MG63 (cell line): Measurements from ENCODE around the gene DAB1. TPM values are rescaled to one million over a fixed set of nuclear protein-coding genes. Genes with fewer than 3 reads are reported as not detected.

Experiments
- DNase-seq: peaks from one replicate; pipeline ENCODE4 v3.0.0-alpha.2; 2020
- H3K27me3 ChIP-seq: fragments of 250-450 bp; sonication (Bioruptor Pico); 2 replicates; pipeline ENCODE4 v1.5.1; 2020; ENCODE audit warnings: mild to moderate bottlenecking, moderate library complexity
- H3K36me3 ChIP-seq: fragments of 250-450 bp; sonication (Bioruptor Pico); 2 replicates; pipeline ENCODE4 v1.5.1; 2020; ENCODE audit warnings: mild to moderate bottlenecking, moderate library complexity
- H3K4me3 ChIP-seq: fragments of 250-450 bp; sonication (Bioruptor Pico); 2 replicates; pipeline ENCODE4 v1.5.1; 2020; ENCODE audit warnings: mild to moderate bottlenecking, moderate library complexity
- H3K9me3 ChIP-seq: fragments of 250-450 bp; sonication (Bioruptor Pico); 2 replicates; pipeline ENCODE4 v1.5.1; 2020; ENCODE audit warnings: mild to moderate bottlenecking, moderate library complexity
- total RNA-seq: library from RNA; depleted of rRNA; stranded (reverse); fragments of >200 nt; shearing (Covaris generic); gene quantifications from 2 replicates; pipeline ENCODE4 v1.2.3, GENCODE V29; 2014; ENCODE audit warnings: low replicate concordance

The DAB1 gene
- total RNA-seq, 1 experiment from 2014 or later: not detected

- Histone ChIP-seq H3K4me3 (no peak overlapping the region), H3K36me3 (no peaks in the 10 kb centered on the region), H3K9me3 (no peaks in the 10 kb centered on the region), H3K27me3 (no peaks in the 10 kb centered on the region; the same call in 1 of the 2 replicates)
- DNase-seq: no peak
These were observed 411.5 kb downstream of the DAB1 start for GRCh38 chr1:57012315-57012714.

DNA sequence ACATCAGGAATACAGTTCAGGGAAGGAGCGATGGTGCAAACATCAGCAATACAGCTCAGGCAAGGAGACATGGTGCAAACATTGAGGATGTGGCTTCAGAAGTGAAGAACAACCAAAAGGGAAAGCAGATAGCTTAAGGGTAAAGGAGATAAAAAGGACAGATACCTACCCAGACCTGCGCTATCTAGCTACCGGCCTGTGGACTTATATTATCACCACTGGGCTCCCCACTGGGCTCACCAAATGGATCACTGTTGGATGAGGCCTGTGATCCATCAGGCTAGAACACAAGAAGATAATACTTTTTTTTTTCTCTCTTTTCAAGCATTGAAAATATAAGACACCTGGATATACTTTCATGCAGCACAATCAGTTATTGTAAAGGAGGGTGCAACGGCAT, 413.3 kb downstream of the DAB1 start:
- no peaks in the 10 kb centered on the region for H3K9me3 ChIP-seq
- H3K27me3 ChIP-seq: no peaks in the 10 kb centered on the region; the same call in 1 of the 2 replicates
- no peak for DNase-seq
- no peaks in the 10 kb centered on the region for H3K36me3 ChIP-seq
- H3K4me3 ChIP-seq: no peak overlapping the region

GRCh38 chr1:57007948-57008347, 415.9 kb downstream of the DAB1 start:
- DNase-seq: no peak
- no peaks in the 10 kb centered on the region for H3K36me3 ChIP-seq
- no peaks in the 10 kb centered on the region for H3K9me3 ChIP-seq
- no peak overlapping the region for H3K4me3 ChIP-seq
- H3K27me3 ChIP-seq: no peaks in the 10 kb centered on the region; the same call in 1 of the 2 replicates

GRCh38 chr1:57007472-57007871, 416.4 kb downstream of the DAB1 start:
- Histone ChIP-seq H3K4me3 (no peak overlapping the region), H3K36me3 (no peaks in the 10 kb centered on the region), H3K9me3 (no peaks in the 10 kb centered on the region), H3K27me3 (no peaks in the 10 kb centered on the region; the same call in 1 of the 2 replicates)
- DNase-seq: no peak

DNA sequence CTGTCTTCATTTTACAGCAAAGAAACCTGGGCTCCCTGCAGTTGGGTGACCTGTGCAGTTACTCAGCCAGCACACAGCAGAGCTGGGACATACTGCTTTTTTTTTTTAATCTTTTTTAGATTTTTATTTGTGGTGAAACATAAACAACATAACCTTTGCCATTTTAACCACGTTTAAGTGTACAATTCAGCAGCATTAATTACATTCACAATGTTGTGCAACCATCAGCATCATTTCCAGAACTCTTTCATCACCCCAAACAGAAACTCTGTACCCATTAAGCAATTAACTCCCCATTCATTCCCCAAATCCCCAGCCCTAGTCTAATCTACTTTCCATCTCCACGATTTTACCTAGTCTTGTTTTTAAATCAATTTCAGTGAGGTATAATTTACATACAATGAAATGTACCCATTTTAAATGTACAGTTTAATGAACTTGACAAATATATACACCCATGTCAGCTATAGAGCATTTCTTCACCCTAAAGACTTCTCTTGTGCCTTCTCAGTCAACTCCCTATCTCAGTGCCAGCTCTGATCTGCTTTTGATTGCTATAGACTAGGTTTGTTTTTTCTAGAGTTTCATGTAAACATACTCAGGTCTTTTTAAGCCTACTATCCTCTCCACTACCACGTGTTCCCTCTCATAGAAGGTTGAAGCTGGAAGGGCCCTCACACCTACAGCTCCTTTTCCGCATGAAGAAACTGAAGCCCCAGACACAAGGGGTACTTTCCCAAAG, 420.3 kb downstream of the DAB1 start:
- no peak for DNase-seq
- no peaks in the 10 kb centered on the region for H3K36me3 ChIP-seq

DNA sequence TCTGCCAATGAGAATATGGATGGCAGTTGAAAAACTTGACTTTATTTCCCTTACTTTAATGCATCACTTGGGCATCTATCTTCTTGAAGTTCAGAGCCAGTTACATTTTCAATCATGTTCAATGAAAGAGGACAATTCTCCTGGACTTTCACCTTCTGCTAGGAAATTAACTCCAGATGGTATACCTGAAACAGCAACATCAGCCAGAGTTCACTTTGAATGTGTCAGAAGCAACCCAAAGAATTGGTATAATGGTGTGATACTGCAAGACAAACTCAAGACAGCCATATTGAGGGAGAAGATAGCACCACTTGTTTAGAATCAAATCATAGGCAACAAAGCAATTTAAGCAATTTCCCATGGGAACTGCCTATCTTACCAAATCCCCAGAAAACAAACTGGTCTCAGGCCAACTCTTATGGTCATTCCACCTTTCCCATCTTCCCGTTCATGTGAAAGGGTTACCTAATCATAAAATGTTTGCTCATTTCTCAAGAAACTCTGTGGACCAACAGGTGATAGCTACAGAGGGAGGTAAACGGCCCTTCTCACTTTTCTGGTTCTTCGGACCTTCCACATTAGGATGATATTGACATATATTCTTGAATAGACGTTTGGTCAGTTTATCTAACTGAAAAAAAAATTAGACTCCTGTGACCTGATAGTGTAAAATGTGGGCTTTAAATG, 428.3 kb downstream of the DAB1 start:
- H3K27me3 ChIP-seq: no peaks in the 10 kb centered on the region
- no peak for DNase-seq
- no peaks in the 10 kb centered on the region for H3K9me3 ChIP-seq
- no peak overlapping the region for H3K4me3 ChIP-seq
- no peaks in the 10 kb centered on the region for H3K36me3 ChIP-seq

More for the DNA sequence above, 420.3 kb downstream of the DAB1 start:
- Histone ChIP-seq H3K27me3 (no peaks in the 10 kb centered on the region), H3K4me3 (no peak overlapping the region), H3K9me3 (no peaks in the 10 kb centered on the region)

DNA sequence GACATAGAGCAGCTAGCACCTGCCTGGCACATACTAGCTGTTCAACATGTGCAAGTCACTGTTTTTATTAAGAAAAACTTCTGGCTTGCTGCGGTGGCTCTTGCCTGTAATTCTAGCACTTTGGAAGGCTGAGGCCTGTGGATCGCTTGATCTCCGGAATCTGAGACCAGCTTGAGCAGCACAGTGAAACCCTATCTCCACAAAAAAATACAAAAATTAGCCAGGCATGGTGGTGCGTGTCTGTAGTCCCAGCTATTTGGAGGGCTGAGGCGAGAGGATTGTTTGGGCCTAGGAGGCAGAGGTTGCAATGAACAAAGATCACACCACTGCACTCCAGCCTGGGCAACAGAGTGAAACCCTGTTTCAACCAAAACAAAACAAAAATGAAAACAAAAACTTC, 430.4 kb downstream of the DAB1 start:
- Histone ChIP-seq H3K36me3 (no peaks in the 10 kb centered on the region), H3K27me3 (no peaks in the 10 kb centered on the region), H3K9me3 (no peaks in the 10 kb centered on the region), H3K4me3 (no peak overlapping the region)
- DNase-seq: no peak

DNA sequence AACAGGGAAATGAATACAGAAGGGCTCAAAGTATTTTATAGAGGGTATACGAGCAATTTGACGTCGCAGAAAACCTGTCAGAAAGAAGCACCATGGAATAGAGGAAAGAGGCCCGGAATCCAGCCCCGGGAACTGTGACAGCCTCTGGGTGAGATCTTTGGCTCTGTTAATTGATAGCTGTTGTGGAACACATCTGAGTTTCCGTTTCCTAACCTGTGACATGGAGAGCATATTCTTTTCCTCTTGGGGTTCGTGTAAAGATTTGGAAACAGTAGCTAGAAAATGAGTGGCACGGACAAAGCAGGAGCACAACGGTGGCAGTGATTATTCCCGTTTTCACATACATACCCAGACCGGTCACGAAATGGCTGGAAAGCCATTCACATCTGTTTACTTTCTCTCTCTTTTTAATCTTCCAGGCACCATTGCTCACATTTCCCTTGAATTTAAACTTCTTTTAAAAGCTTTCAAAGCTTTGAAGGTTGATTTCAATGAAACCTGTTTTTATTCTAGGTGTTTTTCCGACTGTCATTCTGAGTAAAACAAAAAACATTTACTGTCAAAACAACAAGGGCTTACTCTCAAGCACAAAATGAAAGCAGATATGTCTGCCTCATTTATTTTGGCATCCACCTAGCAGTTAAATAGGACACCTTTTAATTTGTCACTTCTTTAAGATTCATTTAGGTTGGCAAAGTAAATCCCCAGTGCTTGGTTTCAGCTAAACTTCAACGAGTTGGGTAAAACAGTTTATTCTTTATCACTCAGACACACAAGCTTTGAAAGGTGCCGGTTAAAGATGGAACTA, 431.3 kb downstream of the DAB1 start:
- no peak overlapping the region for H3K4me3 ChIP-seq
- H3K9me3 ChIP-seq: no peaks in the 10 kb centered on the region
- no peaks in the 10 kb centered on the region for H3K36me3 ChIP-seq
- DNase-seq: no peak
- no peaks in the 10 kb centered on the region for H3K27me3 ChIP-seq

- no peak for DNase-seq
- no peaks in the 10 kb centered on the region for H3K9me3 ChIP-seq
- no peak overlapping the region for H3K4me3 ChIP-seq
- no peaks in the 10 kb centered on the region for H3K36me3 ChIP-seq
- H3K27me3 ChIP-seq: no peaks in the 10 kb centered on the region
These were observed 432.3 kb downstream of the DAB1 start for GRCh38 chr1:56991576-56991975.

GRCh38 chr1:56986397-56986796, 437.5 kb downstream of the DAB1 start:
- no peak for DNase-seq
- Histone ChIP-seq H3K27me3 (no peaks in the 10 kb centered on the region; the same call in 1 of the 2 replicates), H3K36me3 (no peaks in the 10 kb centered on the region), H3K4me3 (no peak overlapping the region), H3K9me3 (no peaks in the 10 kb centered on the region)

- Histone ChIP-seq H3K27me3 (no peaks in the 10 kb centered on the region; the same call in 1 of the 2 replicates), H3K9me3 (no peaks in the 10 kb centered on the region), H3K36me3 (no peaks in the 10 kb centered on the region), H3K4me3 (no peak overlapping the region)
- no peak for DNase-seq
These were observed 438.0 kb downstream of the DAB1 start for GRCh38 chr1:56985857-56986256.

DNA sequence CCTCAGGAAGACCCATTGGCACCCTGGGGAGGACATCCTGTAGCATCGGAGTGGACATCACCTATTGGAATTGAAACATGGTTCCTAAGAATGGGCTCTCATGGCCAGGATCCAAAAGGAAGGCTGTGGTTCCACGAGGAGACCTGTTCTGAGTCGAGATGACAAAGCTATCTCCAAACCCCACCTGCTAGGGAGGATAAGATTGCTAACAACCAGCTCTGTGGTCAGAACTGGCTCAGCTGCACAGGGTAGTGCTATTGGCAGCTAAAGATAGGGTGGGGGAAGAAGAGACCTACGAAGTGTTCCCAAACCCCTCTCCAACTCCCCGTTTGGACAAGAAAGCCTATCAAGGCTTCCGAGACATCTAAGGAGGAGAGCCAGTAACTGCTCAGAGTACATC, 440.4 kb downstream of the DAB1 start:
- no peaks in the 10 kb centered on the region for H3K36me3 ChIP-seq
- no peaks in the 10 kb centered on the region; the same call in 1 of the 2 replicates for H3K27me3 ChIP-seq
- no peaks in the 10 kb centered on the region for H3K9me3 ChIP-seq
- H3K4me3 ChIP-seq: no peak overlapping the region
- DNase-seq: no peak

- Histone ChIP-seq H3K27me3 (no peaks in the 10 kb centered on the region; the same call in 1 of the 2 replicates), H3K4me3 (no peak overlapping the region), H3K9me3 (no peaks in the 10 kb centered on the region), H3K36me3 (no peaks in the 10 kb centered on the region)
- no peak for DNase-seq
These were observed 443.7 kb downstream of the DAB1 start for GRCh38 chr1:56979986-56980755.

DNA sequence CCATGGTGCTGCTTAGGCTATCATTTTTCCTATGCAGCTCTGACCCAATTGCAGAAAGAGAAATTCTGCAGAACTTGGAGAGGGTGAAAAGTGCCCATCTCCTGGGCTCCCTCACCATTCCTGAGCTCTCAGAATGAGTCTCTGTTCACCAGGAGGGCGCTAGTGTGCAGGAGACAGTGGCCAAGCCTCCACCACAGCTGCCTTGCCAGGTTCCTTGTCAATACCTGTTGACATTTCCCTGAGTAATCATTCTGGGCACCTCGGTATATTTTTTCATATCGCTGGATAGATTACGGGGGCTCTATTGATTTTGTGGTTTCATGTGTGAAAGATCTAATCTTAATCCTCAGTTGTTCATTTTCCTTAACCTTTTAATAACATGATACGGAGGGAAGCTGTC, 445.0 kb downstream of the DAB1 start:
- no peak for DNase-seq
- no peak overlapping the region for H3K4me3 ChIP-seq
- no peaks in the 10 kb centered on the region for H3K36me3 ChIP-seq
- no peaks in the 10 kb centered on the region for H3K9me3 ChIP-seq
- no peaks in the 10 kb centered on the region; the same call in 1 of the 2 replicates for H3K27me3 ChIP-seq

DNA sequence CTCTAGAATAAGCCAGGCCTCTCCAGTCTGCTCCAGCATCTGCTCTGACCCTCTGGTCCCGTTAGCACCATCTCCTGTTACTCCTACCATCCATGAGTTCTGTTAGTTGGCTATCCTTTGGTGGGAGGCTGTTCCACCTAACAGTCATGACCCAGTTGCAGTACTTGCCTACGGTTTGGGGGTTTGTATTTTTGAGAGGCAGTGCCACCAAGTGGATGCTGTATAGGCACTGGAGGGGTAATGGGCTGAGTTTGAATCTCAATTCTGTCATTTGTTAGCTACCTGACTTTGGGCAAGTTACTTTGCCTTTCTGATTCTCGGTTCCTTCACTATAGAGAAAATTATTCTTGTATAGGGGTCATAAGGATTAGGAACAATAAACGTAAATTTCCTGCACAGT, 445.9 kb downstream of the DAB1 start:
- Histone ChIP-seq H3K36me3 (no peaks in the 10 kb centered on the region), H3K4me3 (no peak overlapping the region), H3K9me3 (no peaks in the 10 kb centered on the region), H3K27me3 (no peaks in the 10 kb centered on the region; the same call in 1 of the 2 replicates)
- no peak for DNase-seq

- Histone ChIP-seq H3K27me3 (no peaks in the 10 kb centered on the region; the same call in 1 of the 2 replicates), H3K9me3 (no peaks in the 10 kb centered on the region), H3K4me3 (no peak overlapping the region), H3K36me3 (no peaks in the 10 kb centered on the region)
- no peak for DNase-seq
These were observed 448.4 kb downstream of the DAB1 start for GRCh38 chr1:56975446-56975845.
